ENCODE results near the gene CDKL2. TPM values are rescaled to one million over a fixed set of nuclear protein-coding genes. Genes with fewer than 3 reads are reported as not detected.

The CDKL2 gene
- total RNA-seq, 1 experiment from 2014 or later = 5.7 TPM

- H3K27me3 ChIP-seq (ENCODE audit: control insufficient read depth, insufficient read depth, low read length) = no peaks in the 10 kb centered on the region
- DNase-seq (ENCODE audit: low read depth, low spot score) (no peak), ATAC-seq (no peak)
- H3K9me3 ChIP-seq (ENCODE audit: control insufficient read depth, insufficient read depth, low read depth, low read length) = no peaks in the 10 kb centered on the region
- no peak overlapping the region for H3K27ac ChIP-seq (ENCODE audit: low read length)
- intact Hi-C loops (cut with micrococcal nuclease; ENCODE audit: unreplicated experiment) (no loop called here), in situ Hi-C loops (cut with HindIII; ENCODE audit: low pct_unique_long_range_greater_than_20kb, low sequenced_read_pairs) (no loop called here)
- BruUV-seq (replicated peaks) = TSS peak; percentile 55
- peaks cover 26% of the 10 kb centered on the region for H3K36me3 ChIP-seq (ENCODE audit: control insufficient read depth, insufficient read depth, low read length)
- H3K4me3 ChIP-seq (ENCODE audit: low read depth in 2 of 2, low read length in 2 of 2) = no peak overlapping the region
- TF ChIP-seq, protein P1, sequence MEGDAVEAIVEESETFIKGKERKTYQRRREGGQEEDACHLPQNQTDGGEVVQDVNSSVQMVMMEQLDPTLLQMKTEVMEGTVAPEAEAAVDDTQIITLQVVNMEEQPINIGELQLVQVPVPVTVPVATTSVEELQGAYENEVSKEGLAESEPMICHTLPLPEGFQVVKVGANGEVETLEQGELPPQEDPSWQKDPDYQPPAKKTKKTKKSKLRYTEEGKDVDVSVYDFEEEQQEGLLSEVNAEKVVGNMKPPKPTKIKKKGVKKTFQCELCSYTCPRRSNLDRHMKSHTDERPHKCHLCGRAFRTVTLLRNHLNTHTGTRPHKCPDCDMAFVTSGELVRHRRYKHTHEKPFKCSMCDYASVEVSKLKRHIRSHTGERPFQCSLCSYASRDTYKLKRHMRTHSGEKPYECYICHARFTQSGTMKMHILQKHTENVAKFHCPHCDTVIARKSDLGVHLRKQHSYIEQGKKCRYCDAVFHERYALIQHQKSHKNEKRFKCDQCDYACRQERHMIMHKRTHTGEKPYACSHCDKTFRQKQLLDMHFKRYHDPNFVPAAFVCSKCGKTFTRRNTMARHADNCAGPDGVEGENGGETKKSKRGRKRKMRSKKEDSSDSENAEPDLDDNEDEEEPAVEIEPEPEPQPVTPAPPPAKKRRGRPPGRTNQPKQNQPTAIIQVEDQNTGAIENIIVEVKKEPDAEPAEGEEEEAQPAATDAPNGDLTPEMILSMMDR (IDR thresholded peaks at IDR 0.05) = no peak
- TF ChIP-seq POLR2AphosphoS5 (IDR thresholded peaks at IDR 0.05; ENCODE audit: low read depth, low read length) = no peak
- POLR2A ChIA-PET = no interaction called here
- CTCF ChIA-PET = no interaction called here
- H3K4me1 ChIP-seq (ENCODE audit: control insufficient read depth, insufficient read depth, low read length) = no peaks in the 10 kb centered on the region
These were observed 13.3 kb upstream of the CDKL2 start for GRCh38 chr4:75643651-75644050.

DNA sequence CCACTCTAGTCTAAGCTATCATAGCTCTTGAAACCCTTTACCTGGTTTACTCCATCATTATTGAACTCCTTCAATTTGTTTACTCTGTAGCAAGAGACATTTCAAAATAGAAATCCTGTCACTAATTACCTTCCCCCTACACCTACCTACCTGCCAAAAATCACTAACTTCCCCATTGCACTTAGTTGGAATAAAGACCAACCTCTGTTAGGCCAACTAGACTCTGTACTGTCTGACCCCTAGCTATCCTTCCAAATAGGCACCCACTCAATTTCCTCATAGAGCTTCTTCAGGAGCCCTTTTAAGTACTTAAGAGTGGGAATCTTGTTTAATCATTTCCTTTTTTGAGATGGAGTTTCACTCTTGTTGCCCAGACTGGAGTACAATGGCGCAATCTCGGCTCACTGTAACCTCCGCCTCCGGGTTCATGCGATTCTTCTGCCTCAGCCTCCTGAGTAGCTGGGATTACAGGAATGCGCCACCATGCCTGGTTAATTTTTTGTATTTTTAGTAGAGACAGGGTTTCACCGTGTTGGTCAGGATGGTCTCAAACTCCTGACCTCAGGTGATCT is 8.9 kb upstream of the CDKL2 start:
- ChIA-PET CTCF (no interaction called here), POLR2A (no interaction called here)
- Histone ChIP-seq H3K36me3 (ENCODE audit: control insufficient read depth, insufficient read depth, low read length) (peaks cover 3% of the 10 kb centered on the region; the same call in 1 of the 2 replicates), H3K4me1 (ENCODE audit: control insufficient read depth, insufficient read depth, low read length) (no peaks in the 10 kb centered on the region), H3K4me3 (ENCODE audit: low read depth in 2 of 2, low read length in 2 of 2) (no peak overlapping the region), H3K27me3 (ENCODE audit: control insufficient read depth, insufficient read depth, low read length) (no peaks in the 10 kb centered on the region), H3K9me3 (ENCODE audit: control insufficient read depth, insufficient read depth, low read depth, low read length) (no peaks in the 10 kb centered on the region), H3K27ac (ENCODE audit: low read length) (no peak overlapping the region)
- in situ Hi-C loops (cut with HindIII; ENCODE audit: low pct_unique_long_range_greater_than_20kb, low sequenced_read_pairs) (no loop called here), intact Hi-C loops (cut with micrococcal nuclease; ENCODE audit: unreplicated experiment) (no loop called here)
- DNase-seq (ENCODE audit: low read depth, low spot score) (no peak), ATAC-seq (no peak)
- TF ChIP-seq SIN3A (IDR thresholded peaks at IDR 0.05; ENCODE audit: borderline replicate concordance, insufficient read depth, low read depth, low read length) (no peak), REST (IDR thresholded peaks at IDR 0.05; ENCODE audit: insufficient read depth in 1 of 2, low read depth in 2 of 2, low read length in 1 of 2) (no peak), POLR2AphosphoS5 (IDR thresholded peaks at IDR 0.05; ENCODE audit: low read depth, low read length) (no peak; the same call in 1 of the 2 replicates), TCF7L2 (IDR thresholded peaks at IDR 0.05; ENCODE audit: low read depth, low read length) (no peak)
- TF ChIP-seq, protein P1 (IDR thresholded peaks at IDR 0.05) = no peak
- no TSS peak for BruUV-seq (replicated peaks)
